Panc1 (cell line): ENCODE results near the gene OR7A5. TPM values are rescaled to one million over a fixed set of nuclear protein-coding genes. Genes with fewer than 3 reads are reported as not detected.

Experiments
- ATAC-seq: fragments of 200-7000 bp; cut with Tn5 transposase; 2 replicates; pipeline ENCODE4 v1.9.1; 2020; ENCODE audit warnings: mild to moderate bottlenecking, moderate library complexity
- BruUV-seq: library from RNA; stranded (reverse); fragments of 400-500 nt; replicated peaks from 2 replicates; lab custom pipeline; 2021; lab: Mats Ljungman, UMichigan
- CTCF ChIA-PET: fragments of 300-600 bp; sonication (Branson Sonifier 250); formaldehyde crosslinking; loops from one replicate; lab custom pipeline; 2022; ENCODE audit warnings: antibody characterized with exemption; lab: Charles Lee
- POLR2A ChIA-PET: fragments of 300-600 bp; sonication (Branson Sonifier 250); formaldehyde crosslinking; loops from one replicate; lab custom pipeline; 2022; ENCODE audit warnings: antibody characterized with exemption; lab: Charles Lee
- DNase-seq: peaks from one replicate; pipeline ENCODE4 v3.0.0-alpha.2; 2010; ENCODE audit warnings: low read depth, low spot score
- H3K27ac ChIP-seq: 2 replicates; pipeline ENCODE4 v1.5.1; 2011; ENCODE audit warnings: mild to moderate bottlenecking, low read length, inconsistent platforms
- H3K27me3 ChIP-seq: fragments of 200-500 bp; sonication (Bioruptor generic); 2 replicates; pipeline ENCODE4 v1.6.0; 2014; ENCODE audit warnings: low read length, inconsistent platforms; ENCODE audit not compliant: control insufficient read depth, insufficient read depth
- H3K36me3 ChIP-seq: fragments of 200-500 bp; sonication (Bioruptor generic); 2 replicates; pipeline ENCODE4 v1.5.1; 2014; ENCODE audit warnings: inconsistent platforms, mild to moderate bottlenecking, low read length, moderate library complexity; ENCODE audit not compliant: control insufficient read depth, insufficient read depth
- H3K4me1 ChIP-seq: 2 replicates; pipeline ENCODE4 v1.5.1; 2011; ENCODE audit warnings: inconsistent platforms, mild to moderate bottlenecking, low read length, moderate library complexity; ENCODE audit not compliant: control insufficient read depth, insufficient read depth
- H3K4me3 ChIP-seq, 2 experiments: 2 replicates each; pipeline ENCODE4 v1.5.1; 2011 to 2012; ENCODE audit warnings: low read depth in 2 of 2, low read length in 2 of 2, mild to moderate bottlenecking in 2 of 2, inconsistent platforms in 1 of 2, moderate library complexity in 1 of 2
- H3K9me3 ChIP-seq: fragments of 200-500 bp; sonication (Bioruptor generic); 2 replicates; pipeline ENCODE4 v1.5.1; 2014; ENCODE audit warnings: low read depth, mild to moderate bottlenecking, inconsistent platforms, low read length, moderate library complexity; ENCODE audit not compliant: control insufficient read depth, insufficient read depth
- CTCF ChIP-seq: fragments of 450-650 bp; IDR thresholded peaks from 2 replicates; pipeline ENCODE4 v1.5.1; 2017; ENCODE audit warnings: mild to moderate bottlenecking
- POLR2AphosphoS5 ChIP-seq: IDR thresholded peaks from 2 replicates; pipeline ENCODE4 v1.6.1; 2012; ENCODE audit warnings: mild to moderate bottlenecking, low read depth, low read length, moderate library complexity
- REST ChIP-seq, 2 experiments: IDR thresholded peaks; 2 replicates each; pipeline ENCODE4 v1.6.1; 2011 to 2012; ENCODE audit warnings: low read depth in 2 of 2, control low read depth in 1 of 2, low read length in 1 of 2, mild to moderate bottlenecking in 1 of 2, moderate library complexity in 1 of 2; ENCODE audit not compliant: insufficient read depth in 1 of 2
- SIN3A ChIP-seq: IDR thresholded peaks from 2 replicates; pipeline ENCODE4 v1.6.1; 2012; ENCODE audit warnings: low read depth, mild to moderate bottlenecking, low read length, moderate library complexity, borderline replicate concordance; ENCODE audit not compliant: insufficient read depth
- TCF7L2 ChIP-seq: IDR thresholded peaks from 2 replicates; pipeline ENCODE4 v1.6.1; 2011; ENCODE audit warnings: mild to moderate bottlenecking, low read depth, low read length, inconsistent platforms
- in situ Hi-C: cut with HindIII; loops from 2 replicates; pipeline ENCODE4 v1.10.0; 2016; ENCODE audit warnings: low sequenced_read_pairs, low pct_unique_long_range_greater_than_20kb
- intact Hi-C: fragments of 100-400 bp; cut with micrococcal nuclease; formaldehyde crosslinking; loops from one replicate; pipeline ENCODE4 v1.10.0; 2022; ENCODE audit not compliant: unreplicated experiment
- total RNA-seq: library from RNA; stranded (reverse); gene quantifications from one replicate; pipeline ENCODE4 v1.2.1, GENCODE V29; 2021; ENCODE audit not compliant: unreplicated experiment

The OR7A5 gene
- total RNA-seq, 1 experiment from 2014 or later = not detected

GRCh38 chr19:14798760-14799159 is 36.2 kb downstream of the OR7A5 start:
- H3K9me3 ChIP-seq = no peaks in the 10 kb centered on the region
- no TSS peak for BruUV-seq
- no peaks in the 10 kb centered on the region for H3K27me3 ChIP-seq
- ChIA-PET CTCF (no interaction called here), POLR2A (no interaction called here)
- intact Hi-C loops = no loop called here
- no peaks in the 10 kb centered on the region for H3K4me1 ChIP-seq
- no peak for ATAC-seq
- H3K4me3 ChIP-seq = no peak overlapping the region
- in situ Hi-C loops = no loop called here
- TF ChIP-seq CTCF = no peak
- TF ChIP-seq POLR2AphosphoS5 = no peak
- TF ChIP-seq REST (IDR thresholded peaks at IDR 0.05; ENCODE audit: insufficient read depth in 1 of 2, low read depth in 2 of 2, low read length in 1 of 2) = no peak
- no peak for TF ChIP-seq TCF7L2
- TF ChIP-seq SIN3A = no peak
- H3K27ac ChIP-seq = no peak overlapping the region
- no peaks in the 10 kb centered on the region for H3K36me3 ChIP-seq
- no peak for DNase-seq

GRCh38 chr19:14796021-14796420 is 39.0 kb downstream of the OR7A5 start:
- Histone ChIP-seq H3K9me3 (no peaks in the 10 kb centered on the region), H3K4me3 (no peak overlapping the region), H3K36me3 (no peaks in the 10 kb centered on the region), H3K4me1 (no peaks in the 10 kb centered on the region), H3K27me3 (no peaks in the 10 kb centered on the region), H3K27ac (no peak overlapping the region)
- TF ChIP-seq TCF7L2 = no peak
- TF ChIP-seq REST (IDR thresholded peaks at IDR 0.05; ENCODE audit: insufficient read depth in 1 of 2, low read depth in 2 of 2, low read length in 1 of 2) = no peak
- TF ChIP-seq SIN3A = no peak
- no peak for TF ChIP-seq POLR2AphosphoS5
- TF ChIP-seq CTCF = no peak
- ATAC-seq (no peak), DNase-seq (no peak)
- intact Hi-C loops = no loop called here
- POLR2A ChIA-PET = interaction anchor here (0.6 kb wide), 1 partner anchor 16 kb away, joined by 8 read pairs; no protein-coding TSS in a partner anchor
- no TSS peak for BruUV-seq
- CTCF ChIA-PET = no interaction called here
- in situ Hi-C loops = no loop called here
